Lower lobe of right lung (tissue), 2 donors: Measurements from ENCODE around the gene CTNNA2. TPM values are rescaled to one million over a fixed set of nuclear protein-coding genes. Genes with fewer than 3 reads are reported as not detected.

Experiments used
- ATAC-seq, 2 donors: fragments of 200-7000 bp; cut with Tn5 transposase; one replicate each; pipeline ENCODE4 v1.9.1; 2020 to 2022; ENCODE audit warnings: mild to moderate bottlenecking in 2 of 2, moderate library complexity in 2 of 2
- DNase-seq: peaks from one replicate; pipeline ENCODE4 v3.0.0-alpha.2; 2020
- H3K27ac ChIP-seq: fragments of 200-600 bp; one replicate; pipeline ENCODE4 v1.8.0; 2022
- H3K27me3 ChIP-seq: fragments of 200-600 bp; one replicate; pipeline ENCODE4 v1.8.0; 2022; ENCODE audit warnings: low read depth
- H3K36me3 ChIP-seq: fragments of 200-600 bp; one replicate; pipeline ENCODE4 v1.8.0; 2022; ENCODE audit warnings: mild to moderate bottlenecking
- H3K4me1 ChIP-seq: fragments of 200-600 bp; one replicate; pipeline ENCODE4 v1.8.0; 2022
- H3K4me3 ChIP-seq: fragments of 200-600 bp; one replicate; pipeline ENCODE4 v1.8.0; 2022; ENCODE audit warnings: mild to moderate bottlenecking
- H3K9me3 ChIP-seq: fragments of 200-600 bp; one replicate; pipeline ENCODE4 v1.8.0; 2022
- CTCF ChIP-seq: fragments of 200-600 bp; IDR thresholded peaks from one replicate; pipeline ENCODE4 v1.8.0; 2022; ENCODE audit warnings: antibody characterized with exemption, mild to moderate bottlenecking
- intact Hi-C: fragments of 100-400 bp; cut with DNase I; formaldehyde crosslinking; loops from one replicate; pipeline ENCODE4 v1.11.0; 2022
- total RNA-seq: library from RNA; stranded (reverse); fragmentation: NEBNext Ultra II Directional; extraction: Animal tissue kit (Norgen Biotek cat#: 25700); gene quantifications from one replicate; pipeline ENCODE4 v1.2.1, GENCODE V29; 2021
- donor health status: DM: no; HTN: yes; CAD: no; lungs with severe emphysema.

CTNNA2 gene
- total RNA-seq, 1 donor from 2014 or later = not detected

- Histone ChIP-seq H3K27ac (no peak overlapping the region), H3K27me3 (no peaks in the 10 kb centered on the region), H3K9me3 (no peaks in the 10 kb centered on the region), H3K4me3 (no peak overlapping the region), H3K36me3 (no peaks in the 10 kb centered on the region), H3K4me1 (no peaks in the 10 kb centered on the region)
- ATAC-seq (no peak), DNase-seq (no peak)
- intact Hi-C loops = no loop called here
- no peak for TF ChIP-seq CTCF
Observed at GRCh38 chr2:79530443-79530842, 17.6 kb downstream of the CTNNA2 start.

GRCh38 chr2:79547568-79547967, 34.7 kb downstream of the CTNNA2 start:
- intact Hi-C loops = no loop called here
- no peaks in the 10 kb centered on the region for H3K36me3 ChIP-seq
- H3K4me1 ChIP-seq = no peaks in the 10 kb centered on the region
- H3K4me3 ChIP-seq = no peak overlapping the region
- no peak for DNase-seq
- no peaks in the 10 kb centered on the region for H3K27me3 ChIP-seq
- peaks cover 34% of the 10 kb centered on the region for H3K9me3 ChIP-seq
- no peak overlapping the region for H3K27ac ChIP-seq
- ATAC-seq = no peak
- TF ChIP-seq CTCF = no peak

- Histone ChIP-seq H3K4me1 (no peaks in the 10 kb centered on the region), H3K9me3 (peaks cover 25% of the 10 kb centered on the region), H3K27ac (no peak overlapping the region), H3K36me3 (no peaks in the 10 kb centered on the region), H3K27me3 (no peaks in the 10 kb centered on the region), H3K4me3 (no peak overlapping the region)
- no peak for TF ChIP-seq CTCF
- intact Hi-C loops = no loop called here
- no peak for DNase-seq
- ATAC-seq = no peak
Observed at GRCh38 chr2:79552653-79553052, 39.8 kb downstream of the CTNNA2 start.

- Histone ChIP-seq H3K9me3 (peaks cover 10% of the 10 kb centered on the region), H3K4me1 (no peaks in the 10 kb centered on the region), H3K27me3 (no peaks in the 10 kb centered on the region), H3K36me3 (no peaks in the 10 kb centered on the region), H3K27ac (no peak overlapping the region), H3K4me3 (no peak overlapping the region)
- ATAC-seq (no peak), DNase-seq (no peak)
- intact Hi-C loops = no loop called here
- TF ChIP-seq CTCF = no peak
Observed at GRCh38 chr2:79554899-79555298, 42.0 kb downstream of the CTNNA2 start.

GRCh38 chr2:79564065-79564464, 51.2 kb downstream of the CTNNA2 start:
- intact Hi-C loops = no loop called here
- Histone ChIP-seq H3K4me1 (no peaks in the 10 kb centered on the region), H3K36me3 (no peaks in the 10 kb centered on the region), H3K9me3 (no peaks in the 10 kb centered on the region), H3K4me3 (no peak overlapping the region), H3K27ac (no peak overlapping the region), H3K27me3 (no peaks in the 10 kb centered on the region)
- no peak for TF ChIP-seq CTCF
- no peak for DNase-seq
- ATAC-seq = no peak

- DNase-seq = no peak
- no peak for TF ChIP-seq CTCF
- intact Hi-C loops = no loop called here
- Histone ChIP-seq H3K9me3 (no peaks in the 10 kb centered on the region), H3K27ac (no peak overlapping the region), H3K4me3 (no peak overlapping the region), H3K27me3 (no peaks in the 10 kb centered on the region), H3K4me1 (no peaks in the 10 kb centered on the region), H3K36me3 (no peaks in the 10 kb centered on the region)
- no peak for ATAC-seq
Observed at GRCh38 chr2:79569048-79569447, 56.2 kb downstream of the CTNNA2 start.
